Upper lobe of right lung (tissue), 1 donor: ENCODE data around the gene UBFD1. TPM values are rescaled to one million over a fixed set of nuclear protein-coding genes. Genes with fewer than 3 reads are reported as not detected.
"Not testable (repeated sequence)": the region's sequence is repeated elsewhere in the genome, so short reads cannot be mapped to it uniquely, and the experiment has no call there.

Source experiments
- ATAC-seq: fragments of 200-7000 bp; cut with Tn5 transposase; one replicate; pipeline ENCODE4 v1.9.1; 2020; ENCODE audit warnings: mild to moderate bottlenecking, moderate library complexity
- DNase-seq: peaks from one replicate; pipeline ENCODE4 v3.0.0-alpha.2; 2020
- H3K27ac ChIP-seq: fragments of 200-600 bp; one replicate; pipeline ENCODE4 v1.8.0; 2022
- H3K27me3 ChIP-seq: fragments of 200-600 bp; one replicate; pipeline ENCODE4 v1.8.0; 2022; ENCODE audit warnings: mild to moderate bottlenecking
- H3K36me3 ChIP-seq: fragments of 200-600 bp; one replicate; pipeline ENCODE4 v1.8.0; 2022
- H3K4me1 ChIP-seq: fragments of 200-600 bp; one replicate; pipeline ENCODE4 v1.8.0; 2022
- H3K4me3 ChIP-seq: fragments of 200-600 bp; one replicate; pipeline ENCODE4 v1.8.0; 2022; ENCODE audit warnings: mild to moderate bottlenecking
- H3K9me3 ChIP-seq: fragments of 200-600 bp; one replicate; pipeline ENCODE4 v1.8.0; 2022
- CTCF ChIP-seq: fragments of 200-600 bp; IDR thresholded peaks from one replicate; pipeline ENCODE4 v1.8.0; 2022; ENCODE audit warnings: antibody characterized with exemption
- intact Hi-C: fragments of 100-400 bp; cut with DNase I; formaldehyde crosslinking; loops from one replicate; pipeline ENCODE4 v1.11.0; 2022
- total RNA-seq: library from RNA; stranded (reverse); fragmentation: NEBNext Ultra II Directional; extraction: Animal tissue kit (Norgen Biotek cat#: 25700); gene quantifications from one replicate; pipeline ENCODE4 v1.2.1, GENCODE V29; 2021
- donor health status: DM: no; HTN: yes; CAD: no; lungs with severe emphysema.

UBFD1 gene
- total RNA-seq, 1 donor from 2014 or later: 42.3 TPM

DNA sequence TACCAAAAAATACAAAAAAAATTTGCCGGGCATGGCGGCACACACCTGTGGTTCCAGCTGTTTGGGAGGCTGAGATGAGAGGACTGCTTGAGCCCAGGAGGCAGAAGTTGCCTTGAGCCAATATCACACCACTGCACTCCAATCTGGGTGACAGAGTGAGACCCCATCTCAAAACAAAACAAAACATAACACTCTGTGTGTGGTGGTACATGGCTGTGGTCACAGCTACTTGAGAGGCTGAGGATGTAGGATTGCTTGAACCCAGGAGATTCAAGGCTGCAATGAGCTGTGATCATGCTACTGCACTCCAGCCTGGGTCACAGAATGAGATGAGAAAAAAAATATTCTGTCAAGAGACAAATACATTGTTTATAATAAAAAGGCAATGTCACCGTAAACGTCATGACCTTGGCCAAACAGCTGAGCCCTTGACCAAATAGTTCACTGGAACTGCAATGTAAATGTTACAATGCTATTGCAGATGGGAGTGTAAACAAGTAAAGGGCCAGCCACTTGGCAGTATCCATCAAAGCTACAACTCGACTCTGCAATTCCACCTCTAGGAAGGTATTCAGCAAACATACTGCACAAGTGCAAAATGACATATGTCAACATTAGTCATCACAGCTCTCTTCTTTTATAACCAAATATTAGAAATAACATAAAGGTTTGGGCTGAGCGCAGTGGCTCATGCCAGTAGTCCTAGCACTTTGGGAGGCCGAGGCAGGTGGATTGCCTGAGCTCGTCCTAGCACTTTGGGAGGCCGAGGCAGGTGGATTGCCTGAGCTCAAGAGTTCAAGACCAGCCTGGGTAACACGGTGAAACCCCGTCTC lies 17.3 kb upstream of the UBFD1 start:
- H3K27me3 ChIP-seq: no peaks in the 10 kb centered on the region
- H3K4me1 ChIP-seq: no peaks in the 10 kb centered on the region
- H3K36me3 ChIP-seq: peaks cover 70% of the 10 kb centered on the region
- H3K9me3 ChIP-seq: no peaks in the 10 kb centered on the region
- no peak for TF ChIP-seq CTCF
- intact Hi-C loops: no loop called here
- ATAC-seq (peak; percentile 87), DNase-seq (no peak)
- H3K27ac ChIP-seq: peak overlapping the region; percentile 36
- H3K4me3 ChIP-seq: no peak overlapping the region

- Histone ChIP-seq H3K27ac (peak overlapping the region; percentile 36), H3K36me3 (peaks cover 68% of the 10 kb centered on the region)
- ATAC-seq, DNase-seq, H3K4me1 ChIP-seq, H3K9me3 ChIP-seq, H3K4me3 ChIP-seq, intact Hi-C loops, H3K27me3 ChIP-seq: not testable (repeated sequence)
Observed at GRCh38 chr16:23540817-23541178, 16.7 kb upstream of the UBFD1 start.

- Histone ChIP-seq H3K27me3 (no peaks in the 10 kb centered on the region), H3K9me3 (no peaks in the 10 kb centered on the region), H3K4me3 (no peak overlapping the region), H3K36me3 (peaks cover 86% of the 10 kb centered on the region), H3K4me1 (no peaks in the 10 kb centered on the region), H3K27ac (no peak overlapping the region)
- no peak for ATAC-seq
- intact Hi-C loops: no loop called here
- TF ChIP-seq CTCF: no peak
- no peak for DNase-seq
Observed at GRCh38 chr16:23544436-23544835, 13.1 kb upstream of the UBFD1 start.

- Histone ChIP-seq H3K9me3 (no peaks in the 10 kb centered on the region), H3K4me3 (no peak overlapping the region), H3K27ac (no peak overlapping the region), H3K27me3 (no peaks in the 10 kb centered on the region), H3K4me1 (no peaks in the 10 kb centered on the region), H3K36me3 (peaks cover 79% of the 10 kb centered on the region)
- no peak for DNase-seq
- TF ChIP-seq CTCF: no peak
- ATAC-seq: no peak
- intact Hi-C loops: no loop called here
Observed at GRCh38 chr16:23549938-23550337, 7.6 kb upstream of the UBFD1 start.

DNA sequence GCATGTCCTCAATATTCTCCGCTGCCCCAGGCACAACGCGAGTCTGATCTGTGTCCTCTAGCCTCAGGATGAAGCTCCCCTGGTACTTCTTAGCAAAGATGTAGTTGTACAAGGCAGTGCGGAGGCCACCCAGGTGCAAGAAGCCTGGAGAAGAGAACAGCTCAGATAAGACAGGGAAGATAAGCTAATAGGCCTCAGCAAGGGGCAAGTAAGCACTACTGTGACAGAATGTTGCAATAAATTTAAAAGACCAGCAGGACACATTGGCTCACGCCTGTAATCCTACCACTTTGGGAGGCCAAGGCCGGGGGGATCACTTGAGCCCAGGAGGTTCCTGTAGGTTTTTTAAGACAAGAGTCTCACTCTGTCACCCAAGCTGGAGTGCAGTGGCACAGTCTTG lies 5.4 kb upstream of the UBFD1 start:
- ATAC-seq (no peak), DNase-seq (no peak)
- TF ChIP-seq CTCF: no peak

GRCh38 chr16:23554536-23554935 lies 3.0 kb upstream of the UBFD1 start:
- no peaks in the 10 kb centered on the region for H3K27me3 ChIP-seq
- no peak for TF ChIP-seq CTCF
- H3K4me3 ChIP-seq: no peak overlapping the region
- intact Hi-C loops: no loop called here
- peaks cover 45% of the 10 kb centered on the region for H3K36me3 ChIP-seq
- ATAC-seq (no peak), DNase-seq (no peak)
- no peaks in the 10 kb centered on the region for H3K9me3 ChIP-seq
- H3K4me1 ChIP-seq: peaks cover 21% of the 10 kb centered on the region
- H3K27ac ChIP-seq: no peak overlapping the region

More for the DNA sequence above, 5.4 kb upstream of the UBFD1 start:
- H3K27ac ChIP-seq: no peak overlapping the region
- no peaks in the 10 kb centered on the region for H3K27me3 ChIP-seq
- intact Hi-C loops: no loop called here
- no peak overlapping the region for H3K4me3 ChIP-seq
- H3K4me1 ChIP-seq: peaks cover 7% of the 10 kb centered on the region
- H3K9me3 ChIP-seq: no peaks in the 10 kb centered on the region
- H3K36me3 ChIP-seq: peaks cover 59% of the 10 kb centered on the region
